ENCODE results near the gene CDC34.

DNA sequence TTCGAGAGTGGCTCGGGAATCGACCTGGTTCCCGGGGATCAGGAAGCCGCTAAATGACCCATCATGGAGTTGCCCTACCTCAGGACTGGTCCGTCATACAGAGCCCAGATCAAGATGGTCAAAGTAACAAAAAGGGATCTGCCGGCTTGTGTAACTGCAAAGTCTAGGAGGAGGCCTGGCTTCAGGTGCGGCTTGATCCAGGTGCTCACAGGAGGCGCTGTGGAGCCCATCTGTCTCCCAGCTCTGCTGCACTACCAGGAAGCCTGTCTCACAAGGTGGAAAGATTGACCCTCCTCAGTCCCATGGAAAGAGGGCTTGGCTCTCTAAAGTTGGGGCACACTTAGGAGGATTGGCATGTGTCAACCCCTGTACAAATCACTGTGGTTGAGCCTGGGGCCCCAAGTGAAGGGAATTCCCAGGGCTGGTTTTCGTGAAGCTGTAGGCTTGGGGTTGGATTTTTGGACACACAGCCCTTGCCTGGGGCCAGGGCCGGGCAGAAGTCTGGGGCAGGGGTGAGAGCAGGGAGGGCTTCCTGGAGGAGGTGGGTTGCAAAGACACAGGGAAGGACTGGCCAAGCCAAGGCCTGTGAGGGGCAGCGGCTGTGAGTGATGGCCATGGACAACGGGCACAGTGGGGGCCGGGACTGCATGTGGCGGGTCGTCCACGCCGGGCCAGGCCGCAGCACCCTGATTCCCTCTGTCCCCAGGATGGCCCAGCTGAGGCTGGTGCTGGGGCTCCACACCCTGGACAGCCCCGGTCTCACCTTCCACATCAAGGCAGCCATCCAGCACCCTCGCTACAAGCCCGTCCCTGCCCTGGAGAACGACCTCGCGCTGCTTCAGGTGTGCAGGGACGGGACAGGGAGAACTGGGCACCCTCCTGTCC, 16.5 kb downstream of the CDC34 start:
- TF ChIP-seq, protein P1, sequence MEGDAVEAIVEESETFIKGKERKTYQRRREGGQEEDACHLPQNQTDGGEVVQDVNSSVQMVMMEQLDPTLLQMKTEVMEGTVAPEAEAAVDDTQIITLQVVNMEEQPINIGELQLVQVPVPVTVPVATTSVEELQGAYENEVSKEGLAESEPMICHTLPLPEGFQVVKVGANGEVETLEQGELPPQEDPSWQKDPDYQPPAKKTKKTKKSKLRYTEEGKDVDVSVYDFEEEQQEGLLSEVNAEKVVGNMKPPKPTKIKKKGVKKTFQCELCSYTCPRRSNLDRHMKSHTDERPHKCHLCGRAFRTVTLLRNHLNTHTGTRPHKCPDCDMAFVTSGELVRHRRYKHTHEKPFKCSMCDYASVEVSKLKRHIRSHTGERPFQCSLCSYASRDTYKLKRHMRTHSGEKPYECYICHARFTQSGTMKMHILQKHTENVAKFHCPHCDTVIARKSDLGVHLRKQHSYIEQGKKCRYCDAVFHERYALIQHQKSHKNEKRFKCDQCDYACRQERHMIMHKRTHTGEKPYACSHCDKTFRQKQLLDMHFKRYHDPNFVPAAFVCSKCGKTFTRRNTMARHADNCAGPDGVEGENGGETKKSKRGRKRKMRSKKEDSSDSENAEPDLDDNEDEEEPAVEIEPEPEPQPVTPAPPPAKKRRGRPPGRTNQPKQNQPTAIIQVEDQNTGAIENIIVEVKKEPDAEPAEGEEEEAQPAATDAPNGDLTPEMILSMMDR (IDR thresholded peaks at IDR 0.05): no peak
- no peak for TF ChIP-seq EP300 (IDR thresholded peaks at IDR 0.05)
- TF ChIP-seq POLR2A (IDR thresholded peaks at IDR 0.05): no peak

Data from tibial nerve (tissue), 4 donors.